Measurements from ENCODE around the gene MTFR2. TPM values are rescaled to one million over a fixed set of nuclear protein-coding genes. Genes with fewer than 3 reads are reported as not detected.

The MTFR2 gene
- total and polyA plus RNA-seq, 4 donors: 0.08 to 3.6 (median 0.21) TPM

GRCh38 chr6:136226027-136226673 is 24.0 kb downstream of the MTFR2 start:
- Histone ChIP-seq H3K4me1 (ENCODE audit: control insufficient read depth in 4 of 4, insufficient read depth in 4 of 4, low read length in 3 of 4) (peaks cover 3 to 15% (median 7%) of the 10 kb centered on the region in 4 donors), H3K9me3 (ENCODE audit: control insufficient read depth in 4 of 4, low read length in 3 of 4) (no peaks in the 10 kb centered on the region), H3K4me3 (ENCODE audit: low read depth in 1 of 3, low read length in 3 of 3) (peak overlapping the region in 2 of 3 donors; percentile 54 to 55), H3K27me3 (ENCODE audit: control insufficient read depth in 4 of 4, insufficient read depth in 4 of 4, low read length in 3 of 4) (no peaks in the 10 kb centered on the region), H3K36me3 (ENCODE audit: control insufficient read depth in 4 of 4, insufficient read depth in 3 of 4, low read depth in 1 of 4, low read length in 3 of 4) (no peaks in the 10 kb centered on the region), H3K9ac (ENCODE audit: low read depth in 1 of 2, low read length in 2 of 2) (peak overlapping the region; percentile 85 to 88), H3K27ac (ENCODE audit: low read depth in 1 of 2, low read length in 2 of 2) (peak overlapping the region; percentile 76 to 91)
- peak; percentile 60 for DNase-seq (ENCODE audit: low spot score)
- TF ChIP-seq JUND (IDR thresholded peaks at IDR 0.05) (peak in 1 of 2 donors; percentile 44), ATF3 (IDR thresholded peaks at IDR 0.05) (peak; percentile 72), GABPA (IDR thresholded peaks at IDR 0.05 in 1 of 2, conservative IDR thresholded peaks at IDR 0.05 in 1 of 2) (no peak), FOXA2 (IDR thresholded peaks at IDR 0.05) (peak; percentile 18), HNF4G (IDR thresholded peaks at IDR 0.05) (no peak), REST (IDR thresholded peaks at IDR 0.05) (no peak), NR2F2 (IDR thresholded peaks at IDR 0.05) (peak; percentile 37), ZBTB33 (IDR thresholded peaks at IDR 0.05) (peak; percentile 38), HNF4A (conservative IDR thresholded peaks at IDR 0.05) (peak in 1 of 2 donors; percentile 12), RAD21 (IDR thresholded peaks at IDR 0.05) (peak; percentile 100), FOXA1 (IDR thresholded peaks at IDR 0.05) (no peak), TAF1 (conservative IDR thresholded peaks at IDR 0.05) (no peak), RXRA (IDR thresholded peaks at IDR 0.05) (peak; percentile 48 to 60), MAX (IDR thresholded peaks at IDR 0.05) (peak; percentile 43), EGR1 (IDR thresholded peaks at IDR 0.05; ENCODE audit: low read depth in 2 of 2) (peak in 1 of 2 donors; percentile 12), CTCF (IDR thresholded peaks at IDR 0.05; ENCODE audit: low read depth, low read length, missing input control) (peak; percentile 100), SP1 (IDR thresholded peaks at IDR 0.05) (no peak), YY1 (IDR thresholded peaks at IDR 0.05) (peak; percentile 20)
- WGBS: 9% methylated on average over 12 of the region's 12 CpGs
